ENCODE data around the gene RNASEH2B.

DNA sequence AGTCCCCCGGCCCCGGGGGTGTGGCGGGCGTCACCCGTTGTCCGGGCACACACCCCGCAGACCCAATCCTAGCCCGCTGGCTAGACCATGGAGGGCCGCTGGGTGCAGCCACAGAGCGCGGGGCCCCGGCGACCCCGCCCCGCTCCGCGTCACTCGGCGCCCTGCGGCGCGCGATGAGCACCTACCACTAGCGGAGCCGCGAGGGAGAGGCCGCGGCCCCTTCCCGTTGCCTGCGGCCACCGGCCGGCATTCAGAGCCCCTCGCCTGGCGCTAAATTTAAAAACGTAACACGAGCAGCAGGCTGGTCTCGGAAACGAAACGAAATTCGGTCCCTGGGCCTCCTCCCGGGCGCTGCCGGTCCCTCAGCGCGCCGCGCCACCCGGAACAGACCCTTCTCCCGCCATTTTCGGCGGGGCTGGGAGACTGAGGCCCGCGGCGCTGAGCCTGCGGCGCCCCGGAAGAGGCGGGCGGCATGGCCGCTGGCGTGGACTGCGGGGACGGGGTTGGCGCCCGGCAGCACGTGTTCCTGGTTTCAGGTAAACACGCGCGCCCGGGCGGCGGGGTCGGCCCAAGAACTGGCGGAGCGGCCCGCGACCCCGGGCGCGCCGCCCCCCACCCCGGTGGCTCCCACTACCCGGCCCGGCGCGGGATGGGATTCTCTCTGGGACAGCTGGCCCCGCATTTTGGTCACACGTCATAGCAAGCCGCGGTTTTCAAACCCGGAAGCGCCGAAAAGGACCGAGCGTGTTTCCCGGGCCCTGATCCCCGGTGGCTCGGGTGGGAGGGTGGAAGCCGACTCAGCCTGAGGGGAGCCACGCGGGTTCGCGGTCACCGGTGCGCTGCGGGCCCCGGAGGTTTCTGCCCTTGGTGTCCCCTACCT is at the start of gene RNASEH2B:
- TF ChIP-seq EZH2 (IDR thresholded peaks at IDR 0.05; ENCODE audit: borderline replicate concordance, low read length), result no peak
- TF ChIP-seq, protein P1, sequence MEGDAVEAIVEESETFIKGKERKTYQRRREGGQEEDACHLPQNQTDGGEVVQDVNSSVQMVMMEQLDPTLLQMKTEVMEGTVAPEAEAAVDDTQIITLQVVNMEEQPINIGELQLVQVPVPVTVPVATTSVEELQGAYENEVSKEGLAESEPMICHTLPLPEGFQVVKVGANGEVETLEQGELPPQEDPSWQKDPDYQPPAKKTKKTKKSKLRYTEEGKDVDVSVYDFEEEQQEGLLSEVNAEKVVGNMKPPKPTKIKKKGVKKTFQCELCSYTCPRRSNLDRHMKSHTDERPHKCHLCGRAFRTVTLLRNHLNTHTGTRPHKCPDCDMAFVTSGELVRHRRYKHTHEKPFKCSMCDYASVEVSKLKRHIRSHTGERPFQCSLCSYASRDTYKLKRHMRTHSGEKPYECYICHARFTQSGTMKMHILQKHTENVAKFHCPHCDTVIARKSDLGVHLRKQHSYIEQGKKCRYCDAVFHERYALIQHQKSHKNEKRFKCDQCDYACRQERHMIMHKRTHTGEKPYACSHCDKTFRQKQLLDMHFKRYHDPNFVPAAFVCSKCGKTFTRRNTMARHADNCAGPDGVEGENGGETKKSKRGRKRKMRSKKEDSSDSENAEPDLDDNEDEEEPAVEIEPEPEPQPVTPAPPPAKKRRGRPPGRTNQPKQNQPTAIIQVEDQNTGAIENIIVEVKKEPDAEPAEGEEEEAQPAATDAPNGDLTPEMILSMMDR (conservative IDR thresholded peaks at IDR 0.05 in 1 of 2, IDR thresholded peaks at IDR 0.05 in 1 of 2; ENCODE audit: extremely low read depth in 1 of 2, insufficient read depth in 1 of 2, low read depth in 1 of 2, low read length in 2 of 2), result no peak

All from mammary epithelial cell (primary cell).